NB4 (cell line): ENCODE measurements around the gene MDFI.

ENCODE experiments used
- DNase-seq: peaks from one replicate; pipeline ENCODE4 v3.0.0; 2010; ENCODE audit warnings: low read depth
- H3K4me3 ChIP-seq: one replicate; pipeline ENCODE4 v1.5.1; 2011; ENCODE audit warnings: mild to moderate bottlenecking, low read depth, low read length, moderate library complexity
- MYC ChIP-seq: IDR thresholded peaks from 2 replicates; pipeline ENCODE4 v1.6.1; 2011; ENCODE audit warnings: low read depth, low read length
- POLR2A ChIP-seq: IDR thresholded peaks from 2 replicates; pipeline ENCODE4 v1.6.1; 2011; ENCODE audit warnings: mild to moderate bottlenecking; ENCODE audit not compliant: insufficient read length; ENCODE audit errors: extremely low read depth
- TF ChIP-seq, protein P1 (sequence below): IDR thresholded peaks from one replicate; pipeline ENCODE4 v1.5.1; 2012; ENCODE audit warnings: low read depth, low read length
- TF ChIP-seq, protein P2 (sequence below): IDR thresholded peaks from 2 replicates; pipeline ENCODE4 v1.6.1; 2011; ENCODE audit warnings: low read depth, low read length

The MDFI gene

DNA sequence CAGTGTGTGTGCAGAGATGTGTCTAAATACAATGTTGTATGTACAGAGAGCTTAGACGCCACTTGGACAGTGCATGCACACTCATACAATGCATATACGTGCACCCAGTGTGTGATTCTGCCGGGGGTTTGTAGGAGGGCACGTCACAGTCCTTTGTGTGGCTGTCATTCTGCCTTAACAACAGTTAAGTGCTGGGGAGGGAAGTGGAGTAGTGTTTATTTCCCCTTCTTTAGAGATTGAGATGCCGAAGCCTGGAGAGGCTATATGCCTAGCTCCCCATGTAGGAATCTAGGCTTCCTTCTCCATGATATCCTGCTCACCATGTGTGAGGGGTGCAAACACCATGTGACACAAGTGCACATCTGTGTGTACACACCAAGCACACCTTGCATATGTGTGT lies 38.2 kb downstream of the MDFI start:
- no peak overlapping the region for H3K4me3 ChIP-seq
- no peak for DNase-seq
- TF ChIP-seq POLR2A: no peak
- TF ChIP-seq, protein P1, sequence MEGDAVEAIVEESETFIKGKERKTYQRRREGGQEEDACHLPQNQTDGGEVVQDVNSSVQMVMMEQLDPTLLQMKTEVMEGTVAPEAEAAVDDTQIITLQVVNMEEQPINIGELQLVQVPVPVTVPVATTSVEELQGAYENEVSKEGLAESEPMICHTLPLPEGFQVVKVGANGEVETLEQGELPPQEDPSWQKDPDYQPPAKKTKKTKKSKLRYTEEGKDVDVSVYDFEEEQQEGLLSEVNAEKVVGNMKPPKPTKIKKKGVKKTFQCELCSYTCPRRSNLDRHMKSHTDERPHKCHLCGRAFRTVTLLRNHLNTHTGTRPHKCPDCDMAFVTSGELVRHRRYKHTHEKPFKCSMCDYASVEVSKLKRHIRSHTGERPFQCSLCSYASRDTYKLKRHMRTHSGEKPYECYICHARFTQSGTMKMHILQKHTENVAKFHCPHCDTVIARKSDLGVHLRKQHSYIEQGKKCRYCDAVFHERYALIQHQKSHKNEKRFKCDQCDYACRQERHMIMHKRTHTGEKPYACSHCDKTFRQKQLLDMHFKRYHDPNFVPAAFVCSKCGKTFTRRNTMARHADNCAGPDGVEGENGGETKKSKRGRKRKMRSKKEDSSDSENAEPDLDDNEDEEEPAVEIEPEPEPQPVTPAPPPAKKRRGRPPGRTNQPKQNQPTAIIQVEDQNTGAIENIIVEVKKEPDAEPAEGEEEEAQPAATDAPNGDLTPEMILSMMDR: no peak
- TF ChIP-seq, protein P2, sequence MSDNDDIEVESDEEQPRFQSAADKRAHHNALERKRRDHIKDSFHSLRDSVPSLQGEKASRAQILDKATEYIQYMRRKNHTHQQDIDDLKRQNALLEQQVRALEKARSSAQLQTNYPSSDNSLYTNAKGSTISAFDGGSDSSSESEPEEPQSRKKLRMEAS: no peak

DNA sequence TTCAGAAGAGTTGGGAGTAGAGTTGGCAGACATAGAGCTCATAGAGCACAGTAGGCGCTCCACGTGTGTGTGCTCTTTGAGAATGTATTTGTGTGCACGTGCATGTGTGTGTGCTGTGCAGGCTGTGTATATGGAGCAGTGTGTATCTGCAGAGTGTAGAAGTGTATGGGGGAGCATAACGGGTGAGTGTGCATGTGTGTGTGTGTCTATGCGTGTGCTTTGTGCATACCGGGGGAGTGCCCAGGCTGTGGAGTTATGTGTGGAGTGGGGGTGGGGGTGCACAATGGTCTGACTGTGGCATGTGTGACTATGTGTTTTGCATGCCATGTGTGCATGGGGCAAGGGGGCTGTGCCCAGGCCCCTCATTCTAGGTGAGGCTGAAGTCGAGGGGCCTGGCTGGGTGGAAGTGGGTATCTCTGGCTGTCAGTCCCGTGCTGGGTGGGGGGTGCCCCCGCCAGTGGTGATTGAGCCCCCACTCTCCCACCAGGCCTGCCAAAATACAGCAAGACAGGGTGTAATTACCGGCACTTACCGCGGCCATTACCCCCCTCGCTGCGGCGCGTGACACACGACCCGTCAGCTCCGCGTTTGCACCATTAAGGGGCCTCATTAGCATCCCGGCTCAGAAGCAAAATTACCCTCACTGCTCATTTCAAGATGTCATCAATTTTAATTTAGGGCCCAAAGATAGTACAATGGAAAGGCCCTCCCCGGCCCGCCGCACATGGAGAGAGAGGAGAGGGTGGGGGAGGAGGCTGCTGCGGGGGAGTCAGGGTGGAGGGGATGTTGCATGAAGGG lies 39.1 kb downstream of the MDFI start:
- TF ChIP-seq, protein P2: no peak
- no peak for TF ChIP-seq POLR2A
- TF ChIP-seq MYC: no peak
- TF ChIP-seq, protein P1: no peak
- H3K4me3 ChIP-seq: no peak overlapping the region
- DNase-seq: no peak

DNA sequence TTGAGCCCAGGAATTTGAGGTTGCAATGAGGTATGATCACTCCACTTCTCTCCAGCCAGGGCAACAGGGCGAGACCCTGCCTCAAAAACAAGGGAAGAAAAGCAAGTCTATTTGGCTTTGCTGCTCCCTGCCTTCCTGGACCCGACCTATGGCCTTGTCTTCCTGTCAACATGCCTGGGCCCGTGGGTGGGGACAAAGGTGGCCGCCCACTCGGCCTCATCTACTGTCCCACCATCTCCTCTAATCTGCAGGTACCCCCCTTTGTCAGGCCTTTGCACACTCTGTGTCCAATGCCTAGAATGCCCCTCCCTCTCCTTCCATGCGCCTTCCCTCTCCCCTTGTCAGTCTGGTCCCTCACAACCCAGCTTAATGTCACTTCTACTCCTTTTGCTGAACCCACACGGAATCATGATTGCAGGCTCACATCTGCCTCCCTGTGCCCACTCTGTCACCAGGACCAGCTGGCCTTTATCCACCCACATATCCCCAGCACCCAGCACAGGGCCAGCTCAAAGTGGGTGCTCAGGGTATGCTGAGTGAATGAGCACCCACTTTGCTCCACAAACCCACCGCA lies 40.3 kb downstream of the MDFI start:
- DNase-seq: no peak
- no peak overlapping the region for H3K4me3 ChIP-seq
- TF ChIP-seq, protein P1: no peak
- TF ChIP-seq MYC (no peak), POLR2A (no peak)
- TF ChIP-seq, protein P2: no peak

DNA sequence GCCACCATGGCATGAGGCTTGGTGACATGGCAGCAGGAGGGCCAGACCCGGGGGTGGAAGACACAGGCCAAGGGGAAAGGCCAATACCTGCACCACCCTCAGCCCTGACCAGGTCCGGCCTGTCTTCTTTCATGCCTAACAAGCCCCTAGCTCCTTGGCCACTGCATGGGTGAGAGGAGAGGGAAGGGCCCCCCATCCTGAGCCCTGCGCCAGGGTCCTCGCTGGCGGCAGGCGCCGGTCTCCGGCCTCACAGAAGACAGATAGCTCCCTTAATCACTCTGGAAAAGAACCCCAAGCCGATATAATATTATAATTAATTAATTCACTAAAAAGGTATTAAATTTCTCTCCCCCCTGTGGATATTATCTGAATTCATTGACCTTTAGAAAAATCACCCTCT lies 41.4 kb downstream of the MDFI start:
- no peak overlapping the region for H3K4me3 ChIP-seq
- no peak for DNase-seq
- no peak for TF ChIP-seq POLR2A
- TF ChIP-seq, protein P1: no peak
- TF ChIP-seq, protein P2: no peak
- TF ChIP-seq MYC: no peak

DNA sequence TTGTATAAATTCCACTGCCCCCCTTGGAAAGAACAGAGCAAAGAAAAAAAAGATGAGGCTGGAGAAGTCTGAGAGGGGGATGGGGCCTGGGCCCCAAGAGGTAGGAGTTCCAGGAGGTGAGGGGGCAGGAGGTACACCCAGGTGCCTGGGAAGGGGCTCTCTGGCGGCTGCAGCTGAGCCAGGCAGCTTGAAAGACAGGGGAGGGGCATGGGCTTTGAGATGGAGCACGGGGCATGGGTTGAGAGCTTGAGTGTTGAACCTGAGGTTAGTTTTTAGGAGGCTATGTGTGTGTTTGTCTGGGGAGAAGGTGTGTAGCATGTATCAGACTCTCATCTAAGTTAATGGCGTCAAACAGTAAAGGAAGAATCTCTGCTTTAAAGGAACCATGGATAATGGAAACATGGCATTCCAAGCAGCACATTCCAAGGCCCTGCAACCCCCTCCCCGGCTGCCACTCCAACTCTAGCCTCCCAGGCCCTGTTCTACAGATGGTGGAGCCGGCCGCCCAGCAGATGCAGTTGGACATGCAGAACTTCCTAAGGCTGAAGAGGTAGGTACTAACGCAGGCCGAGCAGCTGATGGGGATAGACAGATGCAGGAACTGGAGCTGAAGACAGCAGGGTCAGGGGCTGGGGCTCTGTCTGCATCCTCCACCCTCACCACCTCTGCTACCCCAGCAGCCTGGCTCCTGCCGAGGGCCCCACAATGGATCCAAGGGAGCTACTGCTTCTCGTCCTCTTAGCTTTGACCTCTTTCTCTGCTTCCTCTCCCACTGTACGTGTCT lies 42.1 kb downstream of the MDFI start:
- TF ChIP-seq POLR2A (no peak), MYC (no peak)
- TF ChIP-seq, protein P1: no peak
- TF ChIP-seq, protein P2: no peak
- H3K4me3 ChIP-seq: no peak overlapping the region
- DNase-seq: no peak
